Measurements from ENCODE around the gene PKNOX2. TPM values are rescaled to one million over a fixed set of nuclear protein-coding genes. Genes with fewer than 3 reads are reported as not detected.

The PKNOX2 gene
- total and polyA plus RNA-seq, 2 of the 4 experiments (the other 2 are of a cell fraction): 0.72 to 2.3 TPM

- H3K56ac ChIP-seq (ENCODE audit: extremely low read depth, insufficient read depth, low read length): no peak overlapping the region
- 100% methylated on average over 2 of the region's 6 CpGs; no CpG with 5 or more reads in 1 of the 2 experiments for WGBS, 2 experiments (ENCODE audit: extremely low coverage in 2 of 2, insufficient read length in 1 of 2)
- H3K79me1 ChIP-seq (ENCODE audit: low read depth in 1 of 2, low read length in 2 of 2): no peaks in the 10 kb centered on the region
- CTCF ChIA-PET: no interaction called here
- no peaks in the 10 kb centered on the region for H3K9me1 ChIP-seq (ENCODE audit: insufficient read depth, low read length)
- no peak overlapping the region for H2AK5ac ChIP-seq (ENCODE audit: low read depth, low read length)
- intact Hi-C loops (cut with micrococcal nuclease) (loop anchor here (5.0 to 10.0 kb wide), 3 partner anchors 135 to 525 kb away; no protein-coding TSS in a partner anchor), in situ Hi-C loops (cut with MboI; ENCODE audit: low sequenced_read_pairs) (loop anchor here (10.0 to 25.0 kb wide), 3 partner anchors 235 to 738 kb away; partner anchors contain the start of genes PKNOX2, SIAE and SPA17), dilution Hi-C loops (cut with HindIII; ENCODE audit: low sequenced_read_pairs, unreplicated experiment) (no loop called here)
- H4K91ac ChIP-seq (ENCODE audit: insufficient read depth, low read depth, low read length): no peak overlapping the region
- no peak overlapping the region for H2BK20ac ChIP-seq (ENCODE audit: low read depth, low read length)
- H3K4me3 ChIP-seq (ENCODE audit: insufficient read depth, low read depth, low read length): no peak overlapping the region
- no TSS peak for BruUV-seq (replicated peaks)
- ATAC-seq (ENCODE audit: low read depth) (no peak), DNase-seq (no peak)
- H4K8ac ChIP-seq (ENCODE audit: low read depth in 2 of 2, low read length in 2 of 2): no peak overlapping the region
- H2AFZ ChIP-seq (replicated peaks; ENCODE audit: low read length, poor library complexity): no peak overlapping the region
- H2BK15ac ChIP-seq (ENCODE audit: low read depth, low read length): no peak overlapping the region
- H3K9me3 ChIP-seq (ENCODE audit: control insufficient read depth, insufficient read depth, low read length): no peaks in the 10 kb centered on the region
- no peak overlapping the region for H3K9ac ChIP-seq (ENCODE audit: low read depth, low read length)
- no peak overlapping the region for H3K23ac ChIP-seq (ENCODE audit: low read depth, low read length)
- TF ChIP-seq RAD21 (IDR thresholded peaks at IDR 0.05; ENCODE audit: low read length) (no peak), RCOR1 (IDR thresholded peaks at IDR 0.05; ENCODE audit: insufficient replicate concordance, low read length) (no peak)
- no peak overlapping the region for H3K27ac ChIP-seq (ENCODE audit: insufficient read depth, low read length)
- peaks cover 2% of the 10 kb centered on the region; the same call in 1 of the 2 replicates for H3K36me3 ChIP-seq (ENCODE audit: control insufficient read depth, insufficient read depth, low read length)
- H2BK5ac ChIP-seq (ENCODE audit: low read depth, low read length, poor library complexity, severe bottlenecking): no peak overlapping the region
- POLR2A ChIA-PET (ENCODE audit: unreplicated experiment): no interaction called here
- peaks cover 8% of the 10 kb centered on the region; the same call in 1 of the 2 replicates for H3K4me1 ChIP-seq (ENCODE audit: control insufficient read depth, insufficient read depth, low read length)
- H3K4me2 ChIP-seq (ENCODE audit: low read depth, low read length): no peak overlapping the region
- H4K5ac ChIP-seq (ENCODE audit: low read depth, low read length): no peak overlapping the region
- no peak overlapping the region for H3K18ac ChIP-seq (ENCODE audit: low read depth, low read length)
- H3K14ac ChIP-seq (replicated peaks; ENCODE audit: low read depth, low read length): no peak overlapping the region
- no peaks in the 10 kb centered on the region for H3K27me3 ChIP-seq (ENCODE audit: control insufficient read depth, insufficient read depth, low read length)
- H2BK120ac ChIP-seq (ENCODE audit: low read depth, low read length): no peak overlapping the region
- H2AK9ac ChIP-seq (replicated peaks; ENCODE audit: low read depth, low read length, poor library complexity): no peak overlapping the region
- H4K20me1 ChIP-seq (ENCODE audit: insufficient read depth, low read length): no peaks in the 10 kb centered on the region
- H3K4ac ChIP-seq (ENCODE audit: low read depth, low read length): no peak overlapping the region; the same call in 1 of the 2 replicates
Observed at GRCh38 chr11:125399945-125400344, 235.4 kb downstream of the PKNOX2 start.

Data from IMR-90 (cell line).